ENCODE data around the gene DCUN1D2. TPM values are rescaled to one million over a fixed set of nuclear protein-coding genes. Genes with fewer than 3 reads are reported as not detected.

DCUN1D2 gene
- total and polyA plus RNA-seq, 9 donors, result 9.7 to 31.4 (median 16.4) TPM

- Histone ChIP-seq H3K36me3 (no peaks in the 10 kb centered on the region), H3K9me3 (no peaks in the 10 kb centered on the region), H3K27me3 (no peaks in the 10 kb centered on the region), H3K27ac (no peak overlapping the region), H3K4me1 (ENCODE audit: insufficient read depth) (peaks cover 3% of the 10 kb centered on the region), H3K4me3 (no peak overlapping the region)
- 89 to 100% (median 95%) methylated on average over 1 of the region's 1 CpG for WGBS, 3 donors
- DNase-seq, result no peak
- TF ChIP-seq CTCF (IDR thresholded peaks at IDR 0.05), result no peak
- no peak for TF ChIP-seq POLR2A (IDR thresholded peaks at IDR 0.05)
- TF ChIP-seq EP300 (IDR thresholded peaks at IDR 0.05), result no peak
- intact Hi-C loops (cut with DNase I), result no loop called here
These were observed 71.8 kb downstream of the DCUN1D2 start for GRCh38 chr13:113418722-113419049.

GRCh38 chr13:113417836-113418721 lies 72.4 kb downstream of the DCUN1D2 start:
- WGBS, 3 donors, result 55 to 65% (median 63%) methylated on average over 16 of the region's 16 CpGs
- Histone ChIP-seq H3K4me3 (no peak overlapping the region), H3K9me3 (no peaks in the 10 kb centered on the region), H3K4me1 (ENCODE audit: insufficient read depth) (peaks cover 3% of the 10 kb centered on the region), H3K27ac (no peak overlapping the region), H3K27me3 (no peaks in the 10 kb centered on the region), H3K36me3 (no peaks in the 10 kb centered on the region)
- no peak for DNase-seq
- TF ChIP-seq POLR2A (IDR thresholded peaks at IDR 0.05) (no peak), CTCF (IDR thresholded peaks at IDR 0.05) (no peak), EP300 (IDR thresholded peaks at IDR 0.05) (no peak)
- intact Hi-C loops (cut with DNase I), result no loop called here

- Histone ChIP-seq H3K4me3 (no peak overlapping the region), H3K9me3 (no peaks in the 10 kb centered on the region), H3K4me1 (ENCODE audit: insufficient read depth) (peaks cover 3% of the 10 kb centered on the region), H3K27ac (no peak overlapping the region), H3K27me3 (no peaks in the 10 kb centered on the region), H3K36me3 (no peaks in the 10 kb centered on the region)
- 71 to 78% (median 75%) methylated on average over 28 of the region's 28 CpGs for WGBS, 3 donors
- TF ChIP-seq POLR2A (IDR thresholded peaks at IDR 0.05) (no peak), EP300 (IDR thresholded peaks at IDR 0.05) (no peak), CTCF (IDR thresholded peaks at IDR 0.05) (no peak)
- intact Hi-C loops (cut with DNase I), result no loop called here
- DNase-seq, result peak in 1 of 5 donors; percentile 7
These were observed 73.3 kb downstream of the DCUN1D2 start for GRCh38 chr13:113417008-113417751.

GRCh38 chr13:113415825-113416224 lies 74.7 kb downstream of the DCUN1D2 start:
- 70 to 73% (median 73%) methylated on average over 8 of the region's 8 CpGs for WGBS, 3 donors
- no peaks in the 10 kb centered on the region for H3K27me3 ChIP-seq
- DNase-seq, result no peak
- no peak overlapping the region for H3K27ac ChIP-seq
- no peaks in the 10 kb centered on the region for H3K36me3 ChIP-seq
- intact Hi-C loops (cut with DNase I), result no loop called here
- no peak overlapping the region for H3K4me3 ChIP-seq
- TF ChIP-seq EP300 (IDR thresholded peaks at IDR 0.05), result no peak
- no peak for TF ChIP-seq CTCF (IDR thresholded peaks at IDR 0.05)
- no peak for TF ChIP-seq POLR2A (IDR thresholded peaks at IDR 0.05)
- H3K4me1 ChIP-seq (ENCODE audit: insufficient read depth), result no peaks in the 10 kb centered on the region
- no peaks in the 10 kb centered on the region for H3K9me3 ChIP-seq

All from ovary (tissue), 9 donors.